NCI-H526 treated with DMSO at 0.1 percent for 48 hours (cell line): Measurements from ENCODE around the gene CCDC88C.
"Not testable (repeated sequence)": the region's sequence is repeated elsewhere in the genome, so short reads cannot be mapped to it uniquely, and the experiment has no call there.

ENCODE experiments used
- DNase-seq: peaks from one replicate; lab custom pipeline; 2025; lab: John Stamatoyannopoulos, UW

The CCDC88C gene

DNA sequence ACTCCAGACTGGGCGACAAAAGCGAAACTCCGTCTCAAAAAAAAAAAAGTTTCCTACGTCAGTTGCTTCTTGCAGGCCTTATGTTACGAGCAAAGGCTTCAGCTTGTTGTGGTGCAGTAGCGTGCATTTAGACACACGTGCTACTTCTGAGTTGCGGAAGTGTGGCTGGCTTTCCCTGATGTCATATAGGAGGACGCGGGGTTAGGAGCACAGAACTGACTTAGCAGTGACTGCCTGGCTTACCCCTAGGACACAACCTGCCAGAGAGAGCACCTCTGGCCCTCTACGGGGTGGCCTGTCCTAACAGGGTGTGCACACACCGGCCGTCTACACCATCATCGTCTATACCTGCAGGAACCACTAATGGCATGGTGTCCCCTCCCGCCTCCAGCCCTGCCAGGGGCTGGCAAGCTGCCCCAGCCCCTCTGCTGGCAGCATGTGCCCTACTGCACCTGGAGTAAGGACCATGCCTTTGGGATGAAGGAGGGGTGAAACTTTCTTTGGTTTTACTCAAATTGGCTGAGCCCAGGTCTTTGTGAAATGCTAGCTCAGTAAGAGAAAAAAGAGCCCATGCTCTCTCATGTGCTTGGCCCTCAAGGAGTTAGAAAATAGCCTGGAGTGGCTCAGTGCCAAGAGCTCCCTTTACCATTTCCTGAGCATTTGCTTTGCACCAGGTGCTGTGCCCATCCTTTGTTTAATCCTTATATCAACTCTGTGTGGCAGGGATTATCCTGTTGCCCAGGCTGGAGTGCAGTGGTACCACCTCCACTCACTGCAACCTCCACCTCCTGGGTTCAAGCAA, 171.4 kb downstream of the CCDC88C start:
- DNase-seq: no peak

DNA sequence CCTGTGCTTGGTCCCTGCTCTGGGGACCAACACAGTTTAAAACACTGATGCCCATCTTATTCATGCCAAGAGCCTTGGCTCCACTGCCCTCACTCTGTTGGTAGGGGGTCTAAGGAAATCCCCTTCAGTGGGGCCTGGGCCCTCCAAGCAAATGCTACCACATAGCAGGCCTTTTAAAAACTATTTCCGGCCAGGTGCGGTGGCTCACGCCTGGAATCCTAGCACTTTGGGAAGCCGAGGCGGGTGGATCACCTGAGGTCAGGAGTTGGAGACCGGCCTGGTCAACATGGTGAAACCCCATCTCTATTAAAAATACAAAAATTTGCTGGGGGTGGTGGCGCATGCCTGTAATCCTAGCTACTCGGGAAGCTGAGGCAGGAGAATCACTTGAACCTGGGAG, 172.0 kb downstream of the CCDC88C start:
- not testable (repeated sequence) for DNase-seq

DNA sequence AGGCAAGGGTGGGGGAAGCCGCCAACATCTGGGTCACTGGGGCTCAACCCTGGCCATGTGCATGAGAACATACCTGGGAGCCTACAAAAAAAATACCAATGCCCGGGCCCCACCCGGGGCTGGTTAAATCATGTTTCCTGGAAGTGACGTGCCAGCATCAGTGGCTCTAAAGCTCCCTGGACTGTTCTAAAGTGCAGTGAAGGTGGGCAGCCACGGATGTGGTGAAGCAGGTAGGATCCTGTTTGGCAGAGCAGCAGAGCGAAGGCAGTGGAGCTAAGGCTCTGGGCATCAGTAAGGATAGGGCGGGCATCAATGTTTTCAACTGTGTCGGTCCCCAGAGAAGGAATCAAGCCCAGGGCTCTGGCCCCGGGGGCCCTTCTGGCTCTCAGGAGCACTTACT, 172.6 kb downstream of the CCDC88C start:
- no peak for DNase-seq

DNA sequence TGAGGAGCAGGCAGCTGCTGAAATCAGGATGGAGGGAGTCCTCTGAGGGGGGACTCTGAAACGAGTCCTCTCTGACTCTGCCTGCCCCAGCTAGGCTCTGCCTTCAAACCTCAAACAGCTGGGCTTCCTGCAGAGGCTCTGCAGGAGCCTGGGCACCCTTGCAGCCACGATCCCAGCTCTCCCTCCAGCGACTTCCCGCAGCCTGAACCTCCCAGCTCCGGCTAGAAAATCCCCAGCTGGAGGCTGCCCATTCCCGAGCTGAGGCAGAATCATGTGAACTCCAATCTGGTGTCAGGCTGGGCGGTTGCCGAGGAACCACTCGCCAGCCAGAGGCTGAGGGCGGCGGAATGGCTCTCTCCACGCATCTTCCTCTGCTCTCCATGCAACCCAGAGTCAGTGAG, 173.1 kb downstream of the CCDC88C start, which contains the start of gene GPR68:
Gene GPR68, minus strand, starts transcription at position 204 of the 401 bp plus-strand sequence. CDS start 9,654 bp downstream, outside the sequence.
- no peak for DNase-seq

DNA sequence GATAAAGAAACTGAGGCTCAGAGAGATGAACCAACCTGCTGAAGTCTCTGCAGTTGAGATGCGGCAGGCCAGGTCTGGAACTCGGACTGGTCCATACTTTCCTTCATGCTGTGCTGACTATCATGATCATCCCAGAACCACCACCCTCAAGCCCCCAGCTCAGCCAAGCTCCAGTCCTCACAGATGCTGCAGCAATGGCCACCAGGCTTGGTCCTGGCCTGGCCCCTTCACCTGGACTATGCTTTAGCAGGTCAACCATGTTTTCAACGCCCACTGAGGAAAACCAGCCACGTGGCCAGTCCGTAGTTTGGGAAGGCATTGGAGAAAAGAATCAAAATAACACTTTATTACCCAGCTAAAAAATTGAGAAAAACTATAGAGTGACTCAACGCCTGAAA, 174.5 kb downstream of the CCDC88C start:
- DNase-seq: no peak

DNA sequence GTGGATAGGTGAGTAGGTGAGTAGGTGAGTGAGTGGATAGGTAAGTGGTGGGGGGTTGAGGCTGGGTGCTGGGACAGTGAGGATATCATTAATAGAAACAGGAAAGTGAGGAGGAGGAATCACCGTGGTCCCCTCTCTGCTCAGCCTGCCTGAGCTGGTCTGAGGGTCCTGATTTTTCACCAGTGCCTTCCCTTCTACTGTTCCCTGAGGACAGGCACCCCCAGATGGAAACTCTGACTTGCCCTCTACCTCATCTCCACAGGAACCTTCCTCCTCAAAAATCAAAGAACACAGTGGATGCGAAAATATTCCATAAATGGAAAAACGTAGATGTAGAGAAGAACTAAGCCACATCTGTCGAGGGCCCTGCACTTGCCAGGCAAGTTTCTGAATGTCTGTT, 175.0 kb downstream of the CCDC88C start:
- DNase-seq: no peak

DNA sequence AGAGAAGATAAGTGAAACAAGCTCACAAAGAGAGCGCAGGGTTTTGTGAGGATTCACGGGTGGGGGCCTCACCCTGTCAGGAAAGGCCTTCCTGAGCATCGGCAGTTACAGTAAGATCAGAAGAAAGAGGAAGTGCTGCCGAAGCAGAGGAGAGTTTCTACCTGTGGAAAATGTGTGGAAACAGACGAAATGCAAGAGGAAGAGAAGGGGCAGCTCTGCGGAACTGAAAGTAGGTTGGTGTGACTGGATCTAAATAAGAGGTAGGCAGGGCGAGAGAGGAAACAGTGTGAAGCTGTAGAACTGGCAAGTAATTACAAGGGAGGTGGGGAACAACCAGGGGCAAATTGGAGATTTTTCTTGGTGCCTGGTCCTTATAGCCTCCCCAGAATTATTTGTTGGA, 175.8 kb downstream of the CCDC88C start:
- no peak for DNase-seq

DNA sequence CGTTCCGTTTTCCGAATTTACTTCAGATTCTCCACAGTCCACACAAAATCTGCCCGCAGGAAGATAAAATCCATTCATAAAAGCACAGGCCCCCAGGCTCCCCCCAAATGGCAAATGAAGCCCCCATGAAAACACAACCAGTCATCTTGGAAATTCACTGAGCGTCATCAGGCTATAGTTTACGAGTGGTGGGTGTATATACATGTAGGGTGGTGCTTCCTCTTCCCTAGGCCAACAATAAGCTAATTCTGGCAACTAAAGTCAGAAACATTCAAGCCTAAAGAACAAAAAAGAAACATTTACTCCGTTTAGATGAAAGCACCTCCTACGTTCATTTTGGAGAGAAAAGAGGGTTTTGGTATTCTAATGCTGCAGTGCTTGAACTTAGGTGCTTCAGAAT, 179.0 kb downstream of the CCDC88C start:
- no peak for DNase-seq

DNA sequence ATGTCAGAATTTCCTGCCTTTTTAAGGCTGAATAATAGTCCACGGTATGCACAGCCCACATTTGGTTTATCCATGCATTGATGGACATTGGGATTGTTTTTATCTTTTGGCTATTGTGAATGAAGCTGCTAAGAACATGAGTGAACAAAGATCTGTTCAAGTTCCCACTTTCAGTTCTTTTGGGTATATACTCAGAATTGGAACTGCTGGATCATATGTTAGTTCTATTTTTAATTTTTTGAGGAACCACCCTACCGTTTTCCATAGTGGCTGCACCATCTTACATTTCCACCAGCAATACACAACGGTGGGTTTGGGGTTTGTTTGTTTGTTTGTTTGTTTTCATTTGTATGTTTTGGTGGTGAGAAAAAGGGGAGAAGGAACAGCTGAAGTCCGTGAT, 179.5 kb downstream of the CCDC88C start:
- no peak for DNase-seq

DNA sequence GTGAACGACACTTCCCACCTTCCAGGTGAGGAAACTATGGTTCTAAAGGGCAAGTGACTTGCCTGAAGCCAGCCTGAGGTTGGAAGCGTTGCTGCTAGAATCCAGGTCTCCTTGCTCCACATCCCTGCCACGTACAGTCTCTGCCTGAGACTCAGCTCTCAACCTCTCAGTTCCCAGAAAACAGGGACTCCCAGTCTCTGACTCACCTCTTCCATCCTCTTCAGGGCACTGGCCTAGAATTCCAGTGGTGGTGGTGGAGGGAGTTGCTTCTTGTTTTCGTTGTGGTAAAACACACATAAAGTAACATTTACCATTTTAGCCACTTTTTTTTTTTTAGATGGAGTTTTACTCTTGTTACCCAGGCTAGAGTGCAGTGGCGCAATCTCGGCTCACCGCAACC, 180.4 kb downstream of the CCDC88C start:
- DNase-seq: no peak

DNA sequence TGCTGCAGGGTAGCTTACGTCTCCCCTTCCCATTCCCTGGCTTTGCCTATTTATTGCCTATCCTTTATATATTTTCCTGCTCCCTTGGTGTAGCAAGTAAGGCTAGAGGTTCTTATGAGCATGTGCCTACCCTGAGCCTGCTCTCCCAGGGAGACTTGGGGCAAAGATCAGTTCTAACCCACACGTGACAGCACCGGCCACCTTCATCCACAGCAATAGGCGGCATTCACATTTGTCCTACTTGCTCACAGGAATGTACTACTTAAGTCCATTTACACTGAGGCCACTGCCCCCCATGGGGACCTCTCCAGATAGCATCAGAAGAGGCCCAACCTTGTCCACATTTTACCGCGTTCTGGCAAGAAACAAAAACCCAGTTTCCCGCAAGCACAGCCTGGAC, 181.8 kb downstream of the CCDC88C start:
- DNase-seq: no peak

DNA sequence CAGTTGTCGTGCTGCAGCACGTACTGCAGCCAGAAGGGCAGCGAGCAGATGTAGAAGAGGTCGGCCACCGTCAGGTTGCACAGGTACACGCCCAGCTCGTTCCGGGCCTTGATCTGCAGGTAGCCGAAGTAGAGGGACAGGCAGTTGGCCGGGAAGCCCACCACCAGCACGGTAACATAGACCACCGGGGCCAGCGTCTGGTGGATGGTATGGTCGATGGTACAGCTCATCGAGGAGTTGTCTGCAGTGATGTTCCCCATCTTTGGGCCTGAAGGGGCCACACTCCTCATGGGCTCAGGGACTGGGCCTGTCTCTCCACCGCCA, 182.9 kb downstream of the CCDC88C start:
- no peak for DNase-seq

DNA sequence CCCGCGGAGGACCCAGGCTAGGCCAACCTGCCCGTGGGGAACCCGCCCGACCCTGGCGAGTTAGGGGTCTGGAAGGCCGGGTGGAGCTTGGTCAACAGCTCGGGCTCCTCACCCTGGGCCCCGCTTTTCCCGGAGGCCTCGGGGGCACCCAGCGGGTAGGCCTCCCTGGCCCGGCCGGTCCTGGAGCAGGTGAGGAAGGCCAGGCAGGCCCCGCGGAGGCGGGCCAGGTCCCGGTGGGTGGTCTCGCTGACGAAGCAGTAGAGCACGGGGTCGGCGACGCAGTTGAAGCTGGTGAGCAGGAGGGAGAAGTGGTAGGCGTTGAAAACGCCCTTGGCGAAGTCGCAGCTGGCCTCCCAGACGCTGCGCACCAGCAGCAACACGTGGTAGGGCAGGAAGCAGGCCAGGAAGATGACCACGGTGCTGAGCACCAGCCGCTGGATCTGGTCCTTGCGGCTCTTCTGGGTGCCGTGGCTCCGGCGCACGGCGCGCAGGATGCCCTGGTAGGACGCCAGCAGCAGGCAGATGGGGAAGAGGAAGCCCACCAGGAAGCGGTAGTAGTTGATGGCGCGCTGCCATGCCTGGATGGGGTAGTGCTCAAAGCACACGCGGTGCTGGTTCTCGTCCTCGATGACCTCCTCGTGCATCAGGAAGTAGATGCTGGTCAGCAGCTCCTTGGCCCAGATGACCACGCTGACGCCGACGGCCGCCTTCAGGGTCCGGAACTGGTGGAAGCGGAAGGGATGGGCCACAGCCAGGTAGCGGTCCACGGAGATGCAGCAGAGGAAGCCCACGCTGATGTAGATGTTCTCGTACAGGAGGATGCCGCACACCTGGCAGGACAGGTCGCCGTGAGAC, 183.5 kb downstream of the CCDC88C start:
- no peak for DNase-seq

DNA sequence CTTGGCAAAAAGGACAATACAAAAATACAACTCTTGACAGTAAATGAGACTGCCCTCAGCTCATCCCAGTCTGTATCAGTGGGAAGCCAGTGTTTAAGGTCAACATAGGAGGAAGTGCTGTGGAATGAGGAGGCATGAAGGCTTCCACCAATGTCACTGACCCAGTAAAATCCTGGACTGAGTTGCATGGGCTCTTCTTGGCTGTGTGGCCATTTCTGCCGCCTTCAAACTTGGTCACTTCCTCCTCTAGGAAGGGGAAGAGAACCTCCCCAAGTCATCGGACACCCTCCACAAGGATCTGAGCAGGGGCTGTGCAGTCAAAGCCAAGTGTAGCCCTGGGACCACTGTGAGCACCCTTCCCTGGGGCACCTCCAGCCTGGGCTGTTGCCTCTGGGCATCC, 185.0 kb downstream of the CCDC88C start:
- DNase-seq: no peak

DNA sequence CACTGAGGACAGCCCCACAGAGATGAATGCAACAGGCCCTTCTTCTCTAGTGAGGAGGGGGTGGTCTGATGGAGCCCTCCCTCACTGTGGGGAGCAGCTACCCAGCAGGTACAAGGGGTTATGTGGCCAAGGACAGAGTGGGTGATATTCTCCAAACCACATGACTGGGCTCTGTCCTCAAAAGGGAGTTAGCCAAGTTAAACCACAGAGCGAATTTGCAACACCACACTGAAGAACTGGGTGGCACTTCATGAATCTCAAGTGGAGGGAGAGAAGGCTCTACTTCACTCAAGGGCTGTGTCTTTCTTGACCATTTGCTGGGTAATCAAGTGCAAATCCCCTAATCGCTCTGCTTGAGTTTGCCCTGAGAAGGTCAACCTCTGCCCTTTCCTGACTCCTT, 185.6 kb downstream of the CCDC88C start:
- DNase-seq: no peak

DNA sequence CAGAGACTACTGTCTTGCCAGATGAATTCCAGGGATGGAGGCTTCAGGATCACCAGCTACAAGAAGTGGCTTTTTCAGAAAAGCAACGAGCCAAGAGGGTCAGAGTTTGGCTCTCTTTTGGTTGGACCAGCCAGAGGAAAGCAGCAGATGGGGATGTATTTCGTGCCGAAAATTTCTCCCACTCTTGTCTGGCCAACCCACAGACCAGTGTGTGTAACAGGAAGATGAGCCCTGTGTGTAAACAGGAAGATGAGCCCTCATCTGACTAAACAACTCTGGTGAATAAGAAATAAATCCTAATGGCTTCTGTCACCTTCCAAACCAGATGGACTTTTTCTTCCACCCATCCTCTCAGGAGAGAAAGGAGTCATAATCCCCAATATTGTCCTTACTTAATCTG, 186.2 kb downstream of the CCDC88C start:
- no peak for DNase-seq

DNA sequence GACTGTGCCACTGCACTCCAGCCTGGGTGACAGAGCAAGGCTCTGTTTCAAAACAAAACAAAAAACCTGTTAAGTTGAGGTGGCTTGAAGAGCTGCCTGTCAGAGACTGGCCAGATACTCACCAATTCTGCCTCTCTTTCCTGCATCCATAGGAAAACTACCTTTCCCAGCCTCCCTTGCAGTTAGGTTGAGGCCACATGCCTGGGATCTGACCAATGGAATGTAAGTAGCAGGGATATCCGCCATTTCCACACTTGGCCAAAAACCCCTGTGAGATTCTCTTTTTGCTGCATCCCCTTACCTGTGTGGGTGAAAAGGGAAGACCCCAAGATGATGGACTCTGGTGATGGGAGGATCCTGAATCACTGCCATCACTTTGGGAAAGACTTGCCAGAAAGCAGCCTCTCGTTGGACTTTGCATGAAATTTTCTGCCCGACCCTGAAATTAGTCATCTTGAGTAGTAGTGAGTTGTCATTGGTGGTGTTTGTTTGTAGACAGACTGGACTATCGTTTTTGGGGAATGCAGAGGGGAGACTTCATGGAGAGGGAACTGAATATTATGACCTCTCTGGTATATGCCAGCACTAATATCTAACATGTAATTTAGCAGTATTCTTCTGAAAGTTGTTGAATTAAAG, 187.1 kb downstream of the CCDC88C start:
- no peak for DNase-seq

DNA sequence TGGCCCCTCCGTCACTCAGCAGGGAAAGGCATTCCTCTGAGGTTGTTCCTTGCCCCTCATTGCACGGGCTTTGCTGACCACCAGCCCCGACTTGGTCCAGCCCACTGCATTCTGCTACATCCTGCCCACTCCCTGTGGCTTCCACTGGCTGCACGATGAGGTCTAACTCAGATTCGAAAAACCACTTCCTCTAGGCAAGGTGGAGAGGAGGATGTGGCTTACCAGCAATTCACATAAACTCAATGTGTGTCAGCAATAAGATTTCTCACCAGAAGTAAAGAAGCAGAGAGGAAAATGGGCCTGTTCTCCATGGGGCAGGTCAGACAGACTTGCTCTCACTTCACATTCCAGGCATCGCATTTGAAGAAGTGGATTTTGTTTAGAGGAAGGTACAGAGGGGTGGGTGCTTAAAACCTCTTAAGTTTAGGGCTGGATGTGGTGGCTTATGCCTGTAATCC, 187.8 kb downstream of the CCDC88C start:
- DNase-seq: no peak

DNA sequence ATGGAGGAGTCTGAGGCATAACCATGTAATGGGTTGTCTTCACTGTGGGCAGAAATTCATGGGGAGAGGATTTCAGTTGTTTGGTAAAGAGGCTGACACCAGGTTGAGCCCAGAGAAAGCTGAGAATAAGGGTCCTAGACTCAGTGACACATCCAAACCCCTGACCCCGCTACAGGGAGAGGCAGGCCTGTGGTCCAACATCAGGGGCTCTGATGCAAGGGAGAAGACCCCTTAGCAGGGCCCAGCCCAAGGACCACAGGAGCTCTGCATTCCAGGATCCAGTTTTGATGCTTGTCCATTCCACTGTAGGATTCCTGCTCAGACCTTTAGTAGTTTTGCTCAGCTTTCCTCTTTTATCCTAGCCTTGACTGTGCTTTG, 188.6 kb downstream of the CCDC88C start:
- DNase-seq: no peak

DNA sequence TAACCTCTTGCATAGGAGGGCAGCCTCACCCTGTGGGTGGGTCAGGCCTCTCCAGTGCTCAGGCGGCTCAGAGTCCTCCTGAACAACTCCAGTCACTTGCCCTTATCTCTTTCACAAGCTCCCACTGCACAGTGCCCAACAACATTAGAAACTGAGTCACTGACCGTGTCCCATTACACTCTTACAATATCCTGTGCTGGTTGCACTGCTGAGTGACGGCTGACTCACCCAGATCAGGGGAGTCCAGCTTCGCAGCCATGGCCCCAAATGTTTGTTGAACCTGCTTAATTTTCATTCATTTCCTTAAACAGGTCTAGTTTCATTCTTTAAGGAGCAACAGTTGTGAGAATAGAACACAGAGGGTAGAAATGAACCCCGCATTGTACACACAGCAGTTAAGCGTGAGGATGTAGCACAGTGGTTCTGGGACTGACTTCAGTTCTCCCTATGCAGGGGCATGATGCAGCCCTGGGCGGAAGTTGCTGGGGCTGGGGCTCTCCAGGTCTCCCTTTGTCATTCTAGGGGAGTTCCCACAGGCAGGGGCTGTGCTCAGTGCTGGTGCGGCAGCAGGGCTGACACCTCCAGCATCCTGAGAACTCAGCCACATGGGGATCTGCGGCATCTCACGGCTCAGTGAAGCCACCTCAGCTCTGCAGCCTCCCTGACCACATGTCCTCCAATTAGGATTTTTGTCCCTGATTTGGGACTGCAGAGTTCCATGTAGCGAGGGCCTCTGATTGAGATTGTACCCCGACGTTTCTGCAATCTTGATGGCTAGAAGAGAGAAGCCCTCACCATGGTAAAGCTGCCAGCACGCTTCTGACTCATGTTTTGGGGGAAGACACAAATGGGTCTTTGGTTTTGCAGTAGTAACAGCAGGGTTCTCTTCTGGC, 189.3 kb downstream of the CCDC88C start:
- DNase-seq: no peak

DNA sequence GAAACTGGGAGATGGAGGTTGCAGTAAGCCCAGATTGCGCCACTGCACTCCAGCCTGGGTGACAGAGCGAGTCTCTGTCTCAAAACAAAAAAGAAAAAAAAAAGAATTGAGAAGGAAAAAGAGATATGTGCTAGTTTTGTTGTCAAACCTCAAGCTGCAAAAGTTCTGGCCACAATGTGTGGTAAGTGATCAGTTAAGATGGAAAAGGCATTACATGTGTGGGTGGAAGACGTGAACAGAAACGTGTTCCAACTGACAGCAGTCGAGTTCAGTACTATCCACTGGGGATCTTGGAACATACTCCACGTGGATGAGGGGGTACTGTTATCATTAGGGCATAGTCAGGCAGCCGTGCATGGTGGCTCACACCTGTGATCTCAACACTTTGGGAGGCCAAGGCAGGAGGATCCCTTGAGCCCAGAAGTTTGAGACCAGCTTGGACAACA, 190.4 kb downstream of the CCDC88C start:
- DNase-seq: no peak

DNA sequence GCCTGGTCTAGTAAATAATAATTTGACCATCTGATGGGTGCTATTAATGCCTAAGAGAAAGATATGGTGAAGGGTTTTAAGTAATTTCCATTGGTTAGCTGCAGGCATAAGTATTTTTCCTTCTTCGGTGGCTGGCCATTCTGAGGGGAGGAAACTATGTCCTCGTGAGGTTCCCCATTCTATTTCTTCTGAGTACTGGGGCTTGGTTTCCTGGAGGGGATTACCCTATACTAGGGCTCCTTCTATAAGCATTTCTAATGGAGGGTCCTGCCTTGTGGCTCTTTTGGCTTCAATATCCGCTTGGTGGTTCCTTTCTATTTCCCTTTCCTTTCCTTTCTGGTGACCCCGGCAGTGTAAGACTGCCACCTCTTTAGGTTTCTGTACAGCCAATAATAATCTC, 191.3 kb downstream of the CCDC88C start:
- not testable (repeated sequence) for DNase-seq
